K562 (cell line): ENCODE measurements around the gene CENPP. TPM values are rescaled to one million over a fixed set of nuclear protein-coding genes. Genes with fewer than 3 reads are reported as not detected.

ENCODE experiments used
- ATAC-seq: fragments of 200-7000 bp; cut with Tn5 transposase; 3 replicates; pipeline ENCODE4 v1.9.1; 2020; ENCODE audit warnings: moderate library complexity
- BruUV-seq: library from RNA; stranded (reverse); fragments of 400-500 nt; replicated peaks from 2 replicates; lab custom pipeline; 2021; lab: Mats Ljungman, UMichigan
- CTCF ChIA-PET: fragments of 300-600 bp; formaldehyde crosslinking; extraction: SDS; loops from one replicate; lab custom pipeline; 2021; ENCODE audit warnings: low intra/inter-chr PET ratio; lab: Yijun Ruan, JAX
- POLR2A ChIA-PET: fragments of 300-600, 350-650 bp; sonication (Branson Sonifier 250); formaldehyde crosslinking; extraction: SDS; loops from one replicate; lab custom pipeline; 2021; ENCODE audit warnings: antibody characterized with exemption, inconsistent platforms; lab: Yijun Ruan, JAX
- DNase-seq, 4 experiments: peaks; one replicate each; pipeline versions ENCODE4 v3.0.0 to v3.0.0-alpha.2; 2011 to 2018; ENCODE audit warnings: low spot score in 3 of 4, mixed read lengths in 3 of 4; ENCODE audit errors: extremely low read depth in 1 of 4
- FAIRE-seq: peaks from 2 replicates; lab custom pipeline; 2011; peaks lifted over from hg19 to GRCh38; lab: Jason Lieb, UNC
- H2AFZ ChIP-seq: 2 replicates; pipeline ENCODE4 v1.6.0; 2011; ENCODE audit warnings: low read depth, low read length, control low read depth, inconsistent platforms
- H3K27ac ChIP-seq: fragments of 200-600 bp; 3 replicates; pipeline ENCODE4 v1.8.0; 2011; ENCODE audit warnings: low read depth, mild to moderate bottlenecking, control low read depth, inconsistent platforms, low read length, moderate library complexity, mixed read lengths; ENCODE audit errors: extremely low read depth
- H3K27me3 ChIP-seq, 2 experiments: fragments of 300-600 bp in 1 of 2; 2 replicates in 1 of 2; 3 replicates in 1 of 2; pipeline versions ENCODE4 v1.6.0 to v1.8.0; 2011; ENCODE audit warnings: inconsistent platforms in 2 of 2, low read length in 2 of 2, mild to moderate bottlenecking in 1 of 2, mixed read lengths in 1 of 2, moderate library complexity in 1 of 2; ENCODE audit not compliant: control insufficient read depth in 2 of 2, insufficient read depth in 2 of 2
- H3K36me3 ChIP-seq: fragments of 300-600 bp; 3 replicates; pipeline ENCODE4 v1.8.0; 2011; ENCODE audit warnings: mild to moderate bottlenecking, low read length, inconsistent platforms; ENCODE audit not compliant: control insufficient read depth, insufficient read depth
- H3K4me1 ChIP-seq, 2 experiments: fragments of 200-600 bp in 1 of 2; replicated peaks in 1 of 2; 2 replicates in 1 of 2; 3 replicates in 1 of 2; pipeline versions ENCODE4 v1.5.1 to v1.8.0; 2011; ENCODE audit warnings: inconsistent platforms in 2 of 2, low read length in 2 of 2, mild to moderate bottlenecking in 1 of 2, mixed read lengths in 1 of 2, moderate library complexity in 1 of 2; ENCODE audit not compliant: control insufficient read depth in 2 of 2, insufficient read depth in 2 of 2
- H3K4me2 ChIP-seq: 2 replicates; pipeline ENCODE4 v1.6.1; 2011; ENCODE audit warnings: low read length, control low read depth, inconsistent platforms, mixed read lengths; ENCODE audit not compliant: insufficient read depth
- H3K4me3 ChIP-seq: fragments of 200-600 bp; sonication (generic), shearing (Covaris generic); 2 replicates; pipeline ENCODE4 v1.5.1; 2016; ENCODE audit warnings: control low read depth, inconsistent platforms
- H3K79me2 ChIP-seq: fragments of 200-600 bp; 3 replicates; pipeline ENCODE4 v1.8.0; 2011; ENCODE audit warnings: low read length, inconsistent platforms; ENCODE audit not compliant: control insufficient read depth, insufficient read depth
- H3K9ac ChIP-seq, 2 experiments: 2 replicates each; pipeline versions ENCODE4 v1.6.0 to v1.6.1; 2011; ENCODE audit warnings: low read depth in 2 of 2, low read length in 2 of 2, control low read depth in 1 of 2, inconsistent platforms in 1 of 2, mild to moderate bottlenecking in 1 of 2, mixed read lengths in 1 of 2; ENCODE audit not compliant: insufficient read depth in 1 of 2
- H3K9me1 ChIP-seq: one replicate; pipeline ENCODE4 v1.6.0; 2011; ENCODE audit warnings: inconsistent platforms, mild to moderate bottlenecking, low read length, moderate library complexity; ENCODE audit not compliant: control insufficient read depth, insufficient read depth
- H3K9me3 ChIP-seq: replicated peaks from 2 replicates; pipeline ENCODE4 v1.5.1; 2011; ENCODE audit warnings: low read depth, low read length, inconsistent platforms; ENCODE audit not compliant: control insufficient read depth, insufficient read depth
- H4K20me1 ChIP-seq: replicated peaks from 2 replicates; pipeline ENCODE4 v1.6.1; 2011; ENCODE audit warnings: low read length, inconsistent platforms, mixed read lengths; ENCODE audit not compliant: control insufficient read depth, insufficient read depth
- CXXC5 ChIP-seq: fragments of 250-450 bp; sonication (Bioruptor Pico); IDR thresholded peaks from 2 replicates; pipeline ENCODE4 v1.8.0; 2022; ENCODE audit warnings: inconsistent platforms, mild to moderate bottlenecking, moderate library complexity
- GATA2 ChIP-seq: sonication (generic); formaldehyde crosslinking; IDR thresholded peaks from 2 replicates; pipeline ENCODE4 v1.4.0; 2020; ENCODE audit warnings: mild to moderate bottlenecking, missing genetic modification reagents
- JUNB ChIP-seq: fragments of 450-650 bp; formaldehyde crosslinking; conservative IDR thresholded peaks from 2 replicates; pipeline ENCODE4 v1.4.0; 2020; ENCODE audit warnings: mild to moderate bottlenecking
- KAT8 ChIP-seq: fragments of 450-650 bp; IDR thresholded peaks from 2 replicates; pipeline ENCODE4 v1.6.1; 2016; ENCODE audit warnings: low read depth, mild to moderate bottlenecking
- NCOA2 ChIP-seq, 2 experiments: fragments of 450-650 bp; IDR thresholded peaks; 2 replicates each; pipeline ENCODE4 v1.6.1; 2018; ENCODE audit warnings: mild to moderate bottlenecking in 2 of 2, moderate library complexity in 1 of 2; ENCODE audit not compliant: partially characterized antibody in 2 of 2
- NFRKB ChIP-seq: fragments of 450-650 bp; IDR thresholded peaks from 2 replicates; pipeline ENCODE4 v1.6.1; 2016; ENCODE audit warnings: low read depth
- PCBP2 ChIP-seq: fragments of 200-400 bp; formaldehyde crosslinking; IDR thresholded peaks from 2 replicates; pipeline ENCODE4 v1.6.1; 2018; ENCODE audit warnings: low read length, low read depth, mild to moderate bottlenecking, moderate library complexity; ENCODE audit not compliant: poor library complexity, severe bottlenecking
- PPARD ChIP-seq: fragments of 250-450 bp; sonication (Bioruptor Pico); IDR thresholded peaks from 2 replicates; pipeline ENCODE4 v1.8.0; 2022; ENCODE audit warnings: inconsistent platforms, mild to moderate bottlenecking, moderate library complexity
- RAD21 ChIP-seq, 2 experiments: fragments of 250-450 bp in 1 of 2; fragments of 450-650 bp in 1 of 2; sonication (Bioruptor Pico) in 1 of 2; formaldehyde crosslinking in 1 of 2; IDR thresholded peaks in 1 of 2; conservative IDR thresholded peaks in 1 of 2; 2 replicates each; pipeline versions ENCODE4 v1.4.0 to v1.8.0; 2020 to 2022; ENCODE audit warnings: mild to moderate bottlenecking in 2 of 2, moderate library complexity in 1 of 2
- SP2 ChIP-seq: IDR thresholded peaks from 2 replicates; pipeline ENCODE4 v1.6.1; 2011; ENCODE audit warnings: mild to moderate bottlenecking, low read depth, low read length, moderate library complexity; ENCODE audit not compliant: poor library complexity, severe bottlenecking; ENCODE audit errors: extremely low read depth
- SRSF9 ChIP-seq: fragments of 200-400 bp; formaldehyde crosslinking; IDR thresholded peaks from 2 replicates; pipeline ENCODE4 v1.6.1; 2017; ENCODE audit warnings: low read depth, low read length, borderline replicate concordance
- TAF15 ChIP-seq: fragments of 200-400 bp; formaldehyde crosslinking; IDR thresholded peaks from 2 replicates; pipeline ENCODE4 v1.6.1; 2017; ENCODE audit warnings: mild to moderate bottlenecking, low read depth, low read length, moderate library complexity
- ZFPM2 ChIP-seq: fragments of 250-450 bp; sonication (Bioruptor Pico); IDR thresholded peaks from 2 replicates; pipeline ENCODE4 v1.5.1; 2022; ENCODE audit warnings: mild to moderate bottlenecking
- WGBS: fragments of 100-300 bp; shearing (Covaris generic); methylation state at CpG from one replicate; pipeline ENCODE4 v1.1.6; 2016; ENCODE audit warnings: low coverage, mixed read lengths; ENCODE audit not compliant: insufficient coverage; ENCODE audit errors: missing lambda C conversion rate; 5-methylcytosine and 5-hydroxymethylcytosine counted together
- in situ Hi-C: fragments of 300-500 bp; cut with MboI; formaldehyde crosslinking; loops from 4 replicates; pipeline ENCODE4 v1.15.0; 2018; ENCODE audit warnings: inconsistent platforms, mixed read lengths
- intact Hi-C: fragments of 100-400 bp; cut with micrococcal nuclease; formaldehyde crosslinking; loops from 2 replicates; pipeline ENCODE4 v1.14.2; 2022
- polyA plus RNA-seq, 8 experiments: library from polyadenylated mRNA; depleted of rRNA in 4 of 8; stranded (reverse) in 5 of 8; unstranded in 3 of 8; fragments of >200 nt; fragmentation: Nextera tagmentation in 2 of 8; fragmentation: Illumina TruSeq in 1 of 8; extraction: Ambion mirVana in 2 of 8; extraction: Trizol in 1 of 8; gene quantifications; 2 replicates each; pipeline versions ENCODE4 v1.2.1 to v1.2.3, GENCODE V29; 2011 to 2014; ENCODE audit warnings: inconsistent platforms in 1 of 8, missing spikeins in 1 of 8
- total RNA-seq, 7 experiments: library from RNA; depleted of rRNA in 6 of 7; stranded (reverse); fragments of >200 nt in 6 of 7; fragmentation: Illumina TruSeq in 2 of 7; extraction: Trizol in 2 of 7; gene quantifications; 2 replicates each; pipeline versions ENCODE4 v1.2.1 to v1.2.3, GENCODE V29; 2011 to 2021; ENCODE audit warnings: low replicate concordance in 1 of 7
- TF ChIP-seq, protein P1 (sequence below): fragments of 250-450 bp; sonication (Bioruptor Pico); IDR thresholded peaks from 2 replicates; pipeline ENCODE4 v1.4.0; 2020; ENCODE audit warnings: mild to moderate bottlenecking, moderate library complexity
- TF ChIP-seq, protein P2 (sequence below): fragments of 450-650 bp; formaldehyde crosslinking; IDR thresholded peaks from 2 replicates; pipeline ENCODE4 v1.4.0; 2022; ENCODE audit warnings: missing genetic modification characterization
- TF ChIP-seq, protein P3 (sequence below): fragments of 250-450 bp; sonication (Bioruptor Pico); IDR thresholded peaks from 2 replicates; pipeline ENCODE4 v1.8.0; 2021; ENCODE audit warnings: moderate library complexity, mild to moderate bottlenecking, inconsistent platforms

CENPP gene
- total and polyA plus RNA-seq, 9 of the 15 experiments (the other 6 are each of a cell fraction or from before 2014, with no cell fraction given), result 8.0 to 28.5 (median 17.9) TPM

DNA sequence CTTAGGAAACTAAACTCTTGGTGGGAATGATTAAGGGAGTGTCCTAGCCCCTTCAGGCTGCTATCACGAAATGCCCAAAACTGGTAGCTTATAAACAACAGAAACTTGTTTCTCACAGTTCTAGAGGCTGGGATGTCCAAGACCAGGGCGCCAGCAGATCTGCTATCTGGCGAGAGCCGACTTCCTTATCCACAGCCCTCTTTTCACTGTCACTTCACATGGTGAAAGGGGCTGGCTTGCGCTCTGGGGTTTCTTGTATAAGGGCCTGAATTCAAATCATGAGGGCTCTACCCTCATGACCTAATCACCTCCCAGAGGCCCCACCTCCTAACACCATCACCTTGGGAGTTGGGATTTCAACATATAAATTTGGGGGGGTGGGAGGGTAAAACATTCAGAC, 295.1 kb downstream of the CENPP start:
- POLR2A ChIA-PET, result interaction anchor here (0.6 kb wide), 1 partner anchor 296 kb away, joined by 3 read pairs; no protein-coding TSS in a partner anchor
- FAIRE-seq, result no peak
- no TSS peak for BruUV-seq
- CTCF ChIA-PET, result no interaction called here
- DNase-seq, result no peak
- no peak overlapping the region for H3K9ac ChIP-seq
- peaks cover 71% of the 10 kb centered on the region; the same call in 2 of the 3 replicates for H3K36me3 ChIP-seq
- peaks cover 0 to 3% of the 10 kb centered on the region in 2 experiments; a peak in 1 of 5 replicates for H3K4me1 ChIP-seq
- 97% methylated on average over 5 of the region's 5 CpGs for WGBS
- no peak overlapping the region for H3K4me2 ChIP-seq
- H3K27ac ChIP-seq, result no peak overlapping the region
- H3K4me3 ChIP-seq, result no peak overlapping the region
- no peaks in the 10 kb centered on the region for H3K27me3 ChIP-seq
- no peaks in the 10 kb centered on the region for H3K9me3 ChIP-seq
- H3K9me1 ChIP-seq, result no peaks in the 10 kb centered on the region
- intact Hi-C loops, result no loop called here
- H3K79me2 ChIP-seq, result no peaks in the 10 kb centered on the region
- in situ Hi-C loops, result no loop called here
- ATAC-seq, result no peak
- H4K20me1 ChIP-seq, result 0 out of 2 replicates have a peak, but pooled peaks cover 4% of the 10 kb centered on the region
- no peak overlapping the region for H2AFZ ChIP-seq
- no peak for TF ChIP-seq PPARD (CRISPR knock-in tag)
- TF ChIP-seq SP2, result no peak
- TF ChIP-seq, protein P1, sequence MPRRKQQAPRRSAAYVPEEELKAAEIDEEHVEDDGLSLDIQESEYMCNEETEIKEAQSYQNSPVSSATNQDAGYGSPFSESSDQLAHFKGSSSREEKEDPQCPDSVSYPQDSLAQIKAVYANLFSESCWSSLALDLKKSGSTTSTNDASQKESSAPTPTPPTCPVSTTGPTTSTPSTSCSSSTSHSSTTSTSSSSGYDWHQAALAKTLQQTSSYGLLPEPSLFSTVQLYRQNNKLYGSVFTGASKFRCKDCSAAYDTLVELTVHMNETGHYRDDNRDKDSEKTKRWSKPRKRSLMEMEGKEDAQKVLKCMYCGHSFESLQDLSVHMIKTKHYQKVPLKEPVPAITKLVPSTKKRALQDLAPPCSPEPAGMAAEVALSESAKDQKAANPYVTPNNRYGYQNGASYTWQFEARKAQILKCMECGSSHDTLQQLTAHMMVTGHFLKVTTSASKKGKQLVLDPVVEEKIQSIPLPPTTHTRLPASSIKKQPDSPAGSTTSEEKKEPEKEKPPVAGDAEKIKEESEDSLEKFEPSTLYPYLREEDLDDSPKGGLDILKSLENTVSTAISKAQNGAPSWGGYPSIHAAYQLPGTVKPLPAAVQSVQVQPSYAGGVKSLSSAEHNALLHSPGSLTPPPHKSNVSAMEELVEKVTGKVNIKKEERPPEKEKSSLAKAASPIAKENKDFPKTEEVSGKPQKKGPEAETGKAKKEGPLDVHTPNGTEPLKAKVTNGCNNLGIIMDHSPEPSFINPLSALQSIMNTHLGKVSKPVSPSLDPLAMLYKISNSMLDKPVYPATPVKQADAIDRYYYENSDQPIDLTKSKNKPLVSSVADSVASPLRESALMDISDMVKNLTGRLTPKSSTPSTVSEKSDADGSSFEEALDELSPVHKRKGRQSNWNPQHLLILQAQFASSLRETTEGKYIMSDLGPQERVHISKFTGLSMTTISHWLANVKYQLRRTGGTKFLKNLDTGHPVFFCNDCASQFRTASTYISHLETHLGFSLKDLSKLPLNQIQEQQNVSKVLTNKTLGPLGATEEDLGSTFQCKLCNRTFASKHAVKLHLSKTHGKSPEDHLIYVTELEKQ, result no peak
- no peak for TF ChIP-seq SRSF9
- TF ChIP-seq JUNB (CRISPR knock-in tag), result no peak
- no peak for TF ChIP-seq GATA2 (CRISPR knock-in tag)
- no peak for TF ChIP-seq PCBP2
- TF ChIP-seq KAT8, result no peak
- TF ChIP-seq, protein P2, sequence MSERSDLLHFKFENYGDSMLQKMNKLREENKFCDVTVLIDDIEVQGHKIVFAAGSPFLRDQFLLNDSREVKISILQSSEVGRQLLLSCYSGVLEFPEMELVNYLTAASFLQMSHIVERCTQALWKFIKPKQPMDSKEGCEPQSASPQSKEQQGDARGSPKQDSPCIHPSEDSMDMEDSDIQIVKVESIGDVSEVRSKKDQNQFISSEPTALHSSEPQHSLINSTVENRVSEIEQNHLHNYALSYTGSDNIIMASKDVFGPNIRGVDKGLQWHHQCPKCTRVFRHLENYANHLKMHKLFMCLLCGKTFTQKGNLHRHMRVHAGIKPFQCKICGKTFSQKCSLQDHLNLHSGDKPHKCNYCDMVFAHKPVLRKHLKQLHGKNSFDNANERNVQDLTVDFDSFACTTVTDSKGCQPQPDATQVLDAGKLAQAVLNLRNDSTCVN (CRISPR knock-in tag), result no peak
- TF ChIP-seq ZFPM2, result no peak
- no peak for TF ChIP-seq NCOA2 (IDR thresholded peaks at IDR 0.05; ENCODE audit: partially characterized antibody in 2 of 2)
- TF ChIP-seq TAF15, result no peak
- TF ChIP-seq RAD21 (CRISPR knock-in tag; conservative IDR thresholded peaks at IDR 0.05 in 1 of 2, IDR thresholded peaks at IDR 0.05 in 1 of 2), result no peak
- no peak for TF ChIP-seq CXXC5
- TF ChIP-seq, protein P3, sequence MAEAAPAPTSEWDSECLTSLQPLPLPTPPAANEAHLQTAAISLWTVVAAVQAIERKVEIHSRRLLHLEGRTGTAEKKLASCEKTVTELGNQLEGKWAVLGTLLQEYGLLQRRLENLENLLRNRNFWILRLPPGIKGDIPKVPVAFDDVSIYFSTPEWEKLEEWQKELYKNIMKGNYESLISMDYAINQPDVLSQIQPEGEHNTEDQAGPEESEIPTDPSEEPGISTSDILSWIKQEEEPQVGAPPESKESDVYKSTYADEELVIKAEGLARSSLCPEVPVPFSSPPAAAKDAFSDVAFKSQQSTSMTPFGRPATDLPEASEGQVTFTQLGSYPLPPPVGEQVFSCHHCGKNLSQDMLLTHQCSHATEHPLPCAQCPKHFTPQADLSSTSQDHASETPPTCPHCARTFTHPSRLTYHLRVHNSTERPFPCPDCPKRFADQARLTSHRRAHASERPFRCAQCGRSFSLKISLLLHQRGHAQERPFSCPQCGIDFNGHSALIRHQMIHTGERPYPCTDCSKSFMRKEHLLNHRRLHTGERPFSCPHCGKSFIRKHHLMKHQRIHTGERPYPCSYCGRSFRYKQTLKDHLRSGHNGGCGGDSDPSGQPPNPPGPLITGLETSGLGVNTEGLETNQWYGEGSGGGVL (CRISPR knock-in tag), result no peak
- no peak for TF ChIP-seq NFRKB
